H1 (cell line): ENCODE measurements around the gene SPATA31D1. TPM values are rescaled to one million over a fixed set of nuclear protein-coding genes. Genes with fewer than 3 reads are reported as not detected.

Experiments used
- CTCF ChIA-PET: fragments of 300-600 bp; sonication (Branson Sonifier 250); formaldehyde crosslinking; loops from one replicate; lab custom pipeline; 2021; ENCODE audit not compliant: partially characterized antibody; lab: Charles Lee
- POLR2A ChIA-PET: fragments of 300-600 bp; sonication (Branson Sonifier 250); formaldehyde crosslinking; loops from one replicate; lab custom pipeline; 2021; ENCODE audit warnings: inconsistent platforms; ENCODE audit not compliant: partially characterized antibody; lab: Charles Lee
- DNase-seq, 2 experiments: peaks; one replicate each; pipeline versions ENCODE4 v3.0.0 to v3.0.0-alpha.2; 2010 to 2022; ENCODE audit warnings: low spot score in 2 of 2, low read depth in 1 of 2, mixed read lengths in 1 of 2
- FAIRE-seq: peaks from 2 replicates; lab custom pipeline; 2011; peaks lifted over from hg19 to GRCh38; lab: Jason Lieb, UNC
- H2AFZ ChIP-seq: 2 replicates; pipeline ENCODE4 v1.8.1; 2012; ENCODE audit warnings: low read length, inconsistent platforms
- H2AK5ac ChIP-seq: 2 replicates; pipeline ENCODE4 v1.6.1; 2013; ENCODE audit warnings: low read depth, low read length
- H2BK120ac ChIP-seq: replicated peaks from 2 replicates; pipeline ENCODE3; 2013; ENCODE audit warnings: low read depth, low read length, inconsistent platforms
- H2BK12ac ChIP-seq: 2 replicates; pipeline ENCODE4 v1.6.1; 2013; ENCODE audit warnings: low read depth, low read length
- H2BK15ac ChIP-seq: 2 replicates; pipeline ENCODE4 v1.6.1; 2013; ENCODE audit warnings: low read length
- H2BK20ac ChIP-seq: 2 replicates; pipeline ENCODE4 v1.6.1; 2013; ENCODE audit warnings: low read length
- H2BK5ac ChIP-seq: 2 replicates; pipeline ENCODE4 v1.6.1; 2013; ENCODE audit warnings: low read depth, low read length
- H3K14ac ChIP-seq: 2 replicates; pipeline ENCODE4 v1.6.1; 2013; ENCODE audit warnings: inconsistent platforms; ENCODE audit not compliant: insufficient read length
- H3K18ac ChIP-seq: 2 replicates; pipeline ENCODE4 v1.6.1; 2013; ENCODE audit warnings: low read length; ENCODE audit errors: extremely low read depth
- H3K23ac ChIP-seq: 2 replicates; pipeline ENCODE4 v1.6.1; 2013; ENCODE audit warnings: inconsistent platforms; ENCODE audit not compliant: insufficient read length
- H3K23me2 ChIP-seq: 2 replicates; pipeline ENCODE4 v1.6.1; 2013; ENCODE audit warnings: low read depth, low read length
- H3K27ac ChIP-seq: 2 replicates; pipeline ENCODE4 v1.6.1; 2011; ENCODE audit warnings: low read depth, low read length, inconsistent platforms
- H3K27me3 ChIP-seq, 4 experiments: replicated peaks in 1 of 4; 1 replicate in 1 of 4; 2 replicates in 3 of 4; pipeline versions ENCODE4 v1.6.1 to v1.8.1; 2011 to 2013; ENCODE audit warnings: low read length in 3 of 4, mild to moderate bottlenecking in 3 of 4, inconsistent platforms in 2 of 4, mixed read lengths in 2 of 4, moderate library complexity in 1 of 4; ENCODE audit not compliant: control insufficient read depth in 3 of 4, insufficient read depth in 3 of 4; ENCODE audit errors: extremely low read depth in 1 of 4
- H3K36me3 ChIP-seq, 4 experiments: 2 replicates each; pipeline versions ENCODE4 v1.6.1 to v1.8.1; 2011 to 2013; ENCODE audit warnings: mild to moderate bottlenecking in 4 of 4, low read length in 3 of 4, moderate library complexity in 2 of 4, control low read depth in 1 of 4, inconsistent platforms in 1 of 4; ENCODE audit not compliant: insufficient read depth in 4 of 4, control insufficient read depth in 2 of 4
- H3K4ac ChIP-seq: replicated peaks from 2 replicates; pipeline ENCODE3; 2013; ENCODE audit warnings: low read length, low read depth, mixed read lengths, inconsistent platforms; ENCODE audit not compliant: insufficient read length
- H3K4me1 ChIP-seq, 4 experiments: replicated peaks in 1 of 4; 1 replicate in 1 of 4; 2 replicates in 3 of 4; pipeline versions ENCODE4 v1.6.1 to v1.8.1; 2011 to 2013; ENCODE audit warnings: low read length in 3 of 4, inconsistent platforms in 2 of 4, mixed read lengths in 1 of 4; ENCODE audit not compliant: insufficient read depth in 4 of 4, control insufficient read depth in 3 of 4
- H3K4me2 ChIP-seq, 2 experiments: 2 replicates each; pipeline versions ENCODE4 v1.6.1 to v1.8.1; 2011 to 2013; ENCODE audit warnings: low read depth in 2 of 2, low read length in 2 of 2, control low read depth in 1 of 2, inconsistent platforms in 1 of 2, mild to moderate bottlenecking in 1 of 2; ENCODE audit not compliant: insufficient read depth in 1 of 2
- H3K4me3 ChIP-seq, 4 experiments: fragments of 200-600, 300-600 bp in 1 of 4; sonication (generic), shearing (Covaris generic), sonication (Bioruptor Twin) in 1 of 4; 2 replicates each; pipeline versions ENCODE4 v1.5.1 to v1.8.1; 2011 to 2016; ENCODE audit warnings: low read length in 4 of 4, low read depth in 3 of 4, control low read depth in 2 of 4, inconsistent platforms in 2 of 4, mild to moderate bottlenecking in 2 of 4, mixed read lengths in 1 of 4, moderate library complexity in 1 of 4; ENCODE audit not compliant: insufficient read depth in 2 of 4; ENCODE audit errors: extremely low read depth in 1 of 4
- H3K56ac ChIP-seq: replicated peaks from 2 replicates; pipeline ENCODE3; 2013; ENCODE audit warnings: low read depth, mild to moderate bottlenecking, mixed read lengths, low read length, inconsistent platforms; ENCODE audit not compliant: insufficient read length
- H3K79me1 ChIP-seq: 2 replicates; pipeline ENCODE4 v1.6.1; 2013; ENCODE audit warnings: low read depth, low read length, control low read depth
- H3K79me2 ChIP-seq, 2 experiments: 2 replicates each; pipeline versions ENCODE4 v1.6.1 to v1.8.1; 2012 to 2013; ENCODE audit warnings: low read length in 2 of 2, mild to moderate bottlenecking in 2 of 2, inconsistent platforms in 1 of 2; ENCODE audit not compliant: insufficient read depth in 2 of 2, control insufficient read depth in 1 of 2
- H3K9ac ChIP-seq, 4 experiments: replicated peaks in 1 of 4; 1 replicate in 1 of 4; 2 replicates in 3 of 4; pipeline versions ENCODE4 v1.6.1 to v1.8.1; 2011 to 2013; ENCODE audit warnings: low read depth in 3 of 4, low read length in 3 of 4, control low read depth in 2 of 4, mild to moderate bottlenecking in 2 of 4, moderate library complexity in 2 of 4, inconsistent platforms in 1 of 4; ENCODE audit errors: extremely low read depth in 1 of 4
- H3K9me3 ChIP-seq, 2 experiments: 2 replicates each; pipeline versions ENCODE4 v1.6.1 to v1.8.1; 2012 to 2013; ENCODE audit warnings: mild to moderate bottlenecking in 2 of 2, moderate library complexity in 2 of 2, control low read depth in 1 of 2, inconsistent platforms in 1 of 2, low read depth in 1 of 2, low read length in 1 of 2, mixed read lengths in 1 of 2; ENCODE audit not compliant: insufficient read depth in 2 of 2
- H4K20me1 ChIP-seq, 2 experiments: replicated peaks in 1 of 2; 2 replicates each; pipeline versions ENCODE3 to v1.8.1; 2011 to 2013; ENCODE audit warnings: inconsistent platforms in 2 of 2, low read length in 2 of 2, mild to moderate bottlenecking in 1 of 2; ENCODE audit not compliant: insufficient read depth in 2 of 2, control insufficient read depth in 1 of 2
- H4K5ac ChIP-seq: 2 replicates; pipeline ENCODE4 v1.6.1; 2013; ENCODE audit warnings: low read length, low read depth, mixed read lengths, inconsistent platforms; ENCODE audit not compliant: insufficient read length
- H4K8ac ChIP-seq: 2 replicates; pipeline ENCODE4 v1.8.0; 2013; ENCODE audit warnings: mild to moderate bottlenecking, moderate library complexity, low read length, inconsistent platforms; ENCODE audit not compliant: insufficient read depth; ENCODE audit errors: extremely low read depth
- H4K91ac ChIP-seq: replicated peaks from 2 replicates; pipeline ENCODE3; 2013; ENCODE audit warnings: low read length, mixed read lengths, inconsistent platforms; ENCODE audit not compliant: insufficient read length
- CTBP2 ChIP-seq: IDR thresholded peaks from 2 replicates; pipeline ENCODE4 v1.7.0; 2011; ENCODE audit warnings: borderline replicate concordance, mild to moderate bottlenecking, moderate library complexity, mixed read lengths, low read length; ENCODE audit not compliant: insufficient read depth, insufficient read length
- KDM5A ChIP-seq: fragments of 200-600 bp; IDR thresholded peaks from 2 replicates; pipeline ENCODE4 v1.7.1; 2012; ENCODE audit warnings: mild to moderate bottlenecking, low read length, inconsistent platforms, mixed read lengths
- SIRT6 ChIP-seq: IDR thresholded peaks from one replicate; pipeline ENCODE4 v1.7.1; 2012; ENCODE audit warnings: low read length, inconsistent platforms
- SRF ChIP-seq: IDR thresholded peaks from 2 replicates; pipeline ENCODE4 v1.6.1; 2011; ENCODE audit warnings: mild to moderate bottlenecking, low read depth, low read length, moderate library complexity
- WGBS, 2 experiments: shearing (Covaris generic) in 1 of 2; methylation state at CpG; one replicate each; pipeline versions ENCODE4 v1.1.6 to v1.1.7; 2013 to 2015; ENCODE audit warnings: low lambda C conversion rate in 2 of 2, mixed read lengths in 2 of 2, inconsistent platforms in 1 of 2, low coverage in 1 of 2, missing lambda C conversion rate in 1 of 2; ENCODE audit not compliant: insufficient replicate concordance in 2 of 2, insufficient coverage in 1 of 2, insufficient read length in 1 of 2; ENCODE audit errors: extremely low coverage in 1 of 2, missing lambda C conversion rate in 1 of 2; 5-methylcytosine and 5-hydroxymethylcytosine counted together
- polyA plus RNA-seq, 7 experiments: library from polyadenylated mRNA; depleted of rRNA in 3 of 7; stranded (reverse) in 5 of 7; unstranded in 2 of 7; fragments of >200 nt in 5 of 7; fragments of 200-250 nt in 2 of 7; gene quantifications; 1 replicate in 5 of 7; 2 replicates in 1 of 7; 4 replicates in 1 of 7; pipeline versions ENCODE4 v1.2.1 to v1.2.3, GENCODE V29; 2011 to 2013; ENCODE audit warnings: missing spikeins in 2 of 7, mixed read lengths in 2 of 7
- total RNA-seq: library from RNA; stranded (reverse); fragmentation: NEBNext Ultra II Directional; extraction: Animal tissue kit (Norgen Biotek cat#: 25700); gene quantifications from 2 replicates; pipeline ENCODE4 v1.2.1, GENCODE V29; 2021

SPATA31D1 gene
- total and polyA plus RNA-seq, 2 of the 8 experiments (the other 6 are each of a cell fraction or from before 2014, with no cell fraction given): not detected

DNA sequence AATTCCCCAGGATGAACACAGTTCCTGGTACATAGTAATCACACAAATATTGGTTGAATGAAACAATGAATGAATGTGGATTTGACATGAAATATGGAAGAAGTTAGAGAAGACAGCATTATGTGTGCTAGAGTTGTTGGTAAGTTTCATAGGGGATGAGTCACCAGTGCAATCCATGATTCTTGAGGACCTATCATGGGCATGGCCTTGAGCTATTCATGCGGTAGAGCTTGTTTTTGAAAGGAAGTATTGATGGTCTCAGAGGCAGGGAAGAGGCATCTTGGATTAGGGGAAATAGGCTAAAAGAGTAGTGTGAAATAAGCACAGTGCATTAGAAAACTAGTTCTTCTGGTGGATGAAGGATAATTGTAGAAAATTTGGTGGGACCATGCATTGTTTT, 22.1 kb downstream of the SPATA31D1 start:
- Histone ChIP-seq H3K9me3 (peaks cover 0 to 7% of the 10 kb centered on the region in 2 experiments; a peak in 1 of 4 replicates), H3K23me2 (no peaks in the 10 kb centered on the region), H2BK20ac (no peak overlapping the region), H3K36me3 (no peaks in the 10 kb centered on the region), H3K18ac (no peak overlapping the region), H3K27ac (no peak overlapping the region), H2BK5ac (no peak overlapping the region), H2BK15ac (no peak overlapping the region), H4K5ac (no peak overlapping the region), H2BK120ac (no peak overlapping the region), H4K8ac (no peak overlapping the region), H3K4me1 (no peaks in the 10 kb centered on the region), H3K4me3 (no peak overlapping the region), H2AK5ac (no peak overlapping the region), H3K79me1 (no peaks in the 10 kb centered on the region), H3K14ac (no peak overlapping the region), H3K56ac (no peak overlapping the region), H3K23ac (no peak overlapping the region), H3K4ac (no peak overlapping the region), H2AFZ (no peak overlapping the region), H3K79me2 (no peaks in the 10 kb centered on the region), H3K27me3 (no peaks in the 10 kb centered on the region), H2BK12ac (no peak overlapping the region), H3K9ac (no peak overlapping the region), H4K20me1 (no peaks in the 10 kb centered on the region), H4K91ac (no peak overlapping the region), H3K4me2 (no peak overlapping the region)
- FAIRE-seq: no peak
- no peak for DNase-seq
- CTCF ChIA-PET: interaction anchor here (1.0 kb wide), 2 partner anchors 10 to 16 kb away, joined by 3 read pairs; no protein-coding TSS in a partner anchor
- POLR2A ChIA-PET: no interaction called here
- WGBS, 2 experiments: 89% methylated on average over 1 of the region's 1 CpG; no CpG with 5 or more reads in 1 of the 2 experiments
- no peak for TF ChIP-seq SRF
- TF ChIP-seq CTBP2: no peak
- TF ChIP-seq SIRT6: no peak
- TF ChIP-seq KDM5A: no peak
